ENCODE results near the gene EVI5. TPM values are rescaled to one million over a fixed set of nuclear protein-coding genes. Genes with fewer than 3 reads are reported as not detected.
"Not testable (repeated sequence)": the region's sequence is repeated elsewhere in the genome, so short reads cannot be mapped to it uniquely, and the experiment has no call there.

The EVI5 gene
- total RNA-seq, 1 donor from 2014 or later, result 77.7 TPM

- DNase-seq (ENCODE audit: low spot score), result no peak
- intact Hi-C loops (cut with DNase I), result no loop called here
- no peak for ATAC-seq
These were observed 233.0 kb downstream of the EVI5 start for GRCh38 chr1:92551916-92552315.

- intact Hi-C loops (cut with DNase I), result no loop called here
These were observed 240.1 kb downstream of the EVI5 start for GRCh38 chr1:92544756-92545165.

GRCh38 chr1:92543131-92544055 lies 241.5 kb downstream of the EVI5 start:
- ATAC-seq, result no peak
- intact Hi-C loops (cut with DNase I), result no loop called here
- DNase-seq (ENCODE audit: low spot score), result no peak

More at GRCh38 chr1:92544756-92545165, 240.1 kb downstream of the EVI5 start:
- DNase-seq (ENCODE audit: low spot score) (no peak), ATAC-seq (no peak)

- intact Hi-C loops (cut with DNase I), result no loop called here
These were observed 246.4 kb downstream of the EVI5 start for GRCh38 chr1:92538413-92539061.

GRCh38 chr1:92538048-92538412 lies 246.9 kb downstream of the EVI5 start:
- ATAC-seq (no peak), DNase-seq (ENCODE audit: low spot score) (no peak)
- intact Hi-C loops (cut with DNase I), result no loop called here

More at GRCh38 chr1:92538413-92539061, 246.4 kb downstream of the EVI5 start:
- DNase-seq (ENCODE audit: low spot score) (no peak), ATAC-seq (no peak)

- intact Hi-C loops (cut with DNase I), result no loop called here
- DNase-seq (ENCODE audit: low spot score), result no peak
- ATAC-seq, result no peak
These were observed 247.7 kb downstream of the EVI5 start for GRCh38 chr1:92536980-92537884.

- DNase-seq (ENCODE audit: low spot score), result no peak
These were observed 248.5 kb downstream of the EVI5 start for GRCh38 chr1:92536211-92536979.

GRCh38 chr1:92532371-92532770 lies 252.5 kb downstream of the EVI5 start:
- intact Hi-C loops (cut with DNase I); DNase-seq (ENCODE audit: low spot score); ATAC-seq: not testable (repeated sequence)

More at GRCh38 chr1:92536211-92536979, 248.5 kb downstream of the EVI5 start:
- ATAC-seq, result no peak
- intact Hi-C loops (cut with DNase I), result no loop called here

GRCh38 chr1:92531939-92532338 lies 253.0 kb downstream of the EVI5 start:
- intact Hi-C loops (cut with DNase I); ATAC-seq; DNase-seq (ENCODE audit: low spot score): not testable (repeated sequence)

- no peak for ATAC-seq
- intact Hi-C loops (cut with DNase I), result no loop called here
- no peak for DNase-seq (ENCODE audit: low spot score)
These were observed 257.2 kb downstream of the EVI5 start for GRCh38 chr1:92527670-92528069.

- DNase-seq (ENCODE audit: low spot score); intact Hi-C loops (cut with DNase I); ATAC-seq: not testable (repeated sequence)
These were observed 259.8 kb downstream of the EVI5 start for GRCh38 chr1:92524944-92525590.

GRCh38 chr1:92519043-92519442 lies 265.9 kb downstream of the EVI5 start:
- ATAC-seq (no peak), DNase-seq (ENCODE audit: low spot score) (no peak)
- intact Hi-C loops (cut with DNase I), result no loop called here

- intact Hi-C loops (cut with DNase I), result no loop called here
- ATAC-seq, result no peak
- DNase-seq (ENCODE audit: low spot score), result no peak
These were observed 268.3 kb downstream of the EVI5 start for GRCh38 chr1:92516574-92516973.

- DNase-seq (ENCODE audit: low spot score) (no peak), ATAC-seq (no peak)
- intact Hi-C loops (cut with DNase I), result no loop called here
These were observed 269.1 kb downstream of the EVI5 start for GRCh38 chr1:92515796-92516201.

- DNase-seq (ENCODE audit: low spot score), result no peak
- intact Hi-C loops (cut with DNase I), result no loop called here
- no peak for ATAC-seq
These were observed 273.4 kb downstream of the EVI5 start for GRCh38 chr1:92511541-92511940.

GRCh38 chr1:92509619-92510018 lies 275.3 kb downstream of the EVI5 start:
- intact Hi-C loops (cut with DNase I), result no loop called here
- ATAC-seq (no peak), DNase-seq (ENCODE audit: low spot score) (no peak)

- intact Hi-C loops (cut with DNase I), result no loop called here
- ATAC-seq (no peak), DNase-seq (ENCODE audit: low spot score) (no peak)
These were observed 279.8 kb downstream of the EVI5 start for GRCh38 chr1:92505015-92505692.

Measured in sciatic nerve (tissue), 2 donors.